Gastrocnemius medialis (tissue), 4 donors: ENCODE results near the gene TMEM201.

Experiments used
- POLR2A ChIP-seq, 2 donors: fragments of 450-650 bp; IDR thresholded peaks; one replicate each; pipeline ENCODE4 v1.6.1; 2017; ENCODE audit warnings: antibody characterized with exemption in 2 of 2, mild to moderate bottlenecking in 2 of 2, moderate library complexity in 2 of 2
- TF ChIP-seq, protein P1 (sequence below), 5 experiments: fragments of 450-650 bp in 3 of 5; fragments of 200-600 bp in 2 of 5; sonication (generic) in 2 of 5; IDR thresholded peaks in 4 of 5; conservative IDR thresholded peaks in 1 of 5; 1 replicate in 4 of 5; 2 replicates in 1 of 5; pipeline ENCODE4 v1.5.1; 2016 to 2019; ENCODE audit warnings: antibody characterized with exemption in 5 of 5, mild to moderate bottlenecking in 3 of 5, moderate library complexity in 3 of 5

DNA sequence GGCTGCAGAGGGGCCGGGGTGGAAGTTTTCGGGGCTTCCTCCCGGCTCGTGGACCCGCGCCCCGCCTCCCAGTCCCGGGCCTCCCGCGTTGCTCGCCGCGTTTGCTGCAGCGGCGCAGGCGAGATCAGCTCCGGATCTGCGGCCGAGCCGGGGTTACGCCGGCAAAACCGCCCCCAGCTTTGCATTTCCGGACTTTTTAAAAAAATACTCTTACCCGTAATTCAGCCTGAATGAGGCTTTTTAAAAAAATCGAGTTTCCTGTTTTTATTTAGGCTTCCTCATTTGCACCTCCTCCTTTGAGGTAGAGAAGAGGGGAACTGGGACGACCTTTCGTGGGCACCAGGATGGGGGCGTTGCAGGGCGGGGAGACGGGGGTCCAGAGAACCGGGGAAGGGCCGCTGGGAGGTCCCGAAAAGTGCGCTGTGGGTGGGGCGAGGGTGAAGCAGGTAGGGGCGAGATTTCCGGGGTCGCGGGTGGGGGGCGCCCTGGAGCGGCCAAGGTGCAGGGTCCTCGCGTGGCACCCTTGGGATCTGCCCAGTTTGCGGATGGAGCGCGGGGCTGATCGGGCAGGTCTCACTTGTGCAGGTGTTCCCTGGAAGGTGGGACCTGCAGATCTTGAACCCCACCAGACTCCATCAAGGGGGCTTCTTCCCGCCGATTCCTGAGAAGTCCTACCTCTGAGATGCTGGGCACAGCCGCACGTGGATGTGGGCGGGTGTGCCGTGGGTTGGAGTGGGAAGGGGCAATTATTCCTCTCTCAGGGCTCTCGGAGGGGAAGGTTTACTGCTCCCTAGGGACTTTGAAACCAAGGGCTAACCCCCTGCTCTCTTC lies 63.9 kb downstream of the TMEM201 start:
- TF ChIP-seq, protein P1, sequence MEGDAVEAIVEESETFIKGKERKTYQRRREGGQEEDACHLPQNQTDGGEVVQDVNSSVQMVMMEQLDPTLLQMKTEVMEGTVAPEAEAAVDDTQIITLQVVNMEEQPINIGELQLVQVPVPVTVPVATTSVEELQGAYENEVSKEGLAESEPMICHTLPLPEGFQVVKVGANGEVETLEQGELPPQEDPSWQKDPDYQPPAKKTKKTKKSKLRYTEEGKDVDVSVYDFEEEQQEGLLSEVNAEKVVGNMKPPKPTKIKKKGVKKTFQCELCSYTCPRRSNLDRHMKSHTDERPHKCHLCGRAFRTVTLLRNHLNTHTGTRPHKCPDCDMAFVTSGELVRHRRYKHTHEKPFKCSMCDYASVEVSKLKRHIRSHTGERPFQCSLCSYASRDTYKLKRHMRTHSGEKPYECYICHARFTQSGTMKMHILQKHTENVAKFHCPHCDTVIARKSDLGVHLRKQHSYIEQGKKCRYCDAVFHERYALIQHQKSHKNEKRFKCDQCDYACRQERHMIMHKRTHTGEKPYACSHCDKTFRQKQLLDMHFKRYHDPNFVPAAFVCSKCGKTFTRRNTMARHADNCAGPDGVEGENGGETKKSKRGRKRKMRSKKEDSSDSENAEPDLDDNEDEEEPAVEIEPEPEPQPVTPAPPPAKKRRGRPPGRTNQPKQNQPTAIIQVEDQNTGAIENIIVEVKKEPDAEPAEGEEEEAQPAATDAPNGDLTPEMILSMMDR (IDR thresholded peaks at IDR 0.05 in 4 of 5, conservative IDR thresholded peaks at IDR 0.05 in 1 of 5): no peak
- TF ChIP-seq POLR2A (IDR thresholded peaks at IDR 0.05): no peak
